Measurements from ENCODE around the gene LPIN2. TPM values are rescaled to one million over a fixed set of nuclear protein-coding genes. Genes with fewer than 3 reads are reported as not detected.

The LPIN2 gene
- total and polyA plus RNA-seq, 4 donors = 58.6 to 284 (median 103) TPM

GRCh38 chr18:2964361-2965010 lies 48.5 kb downstream of the LPIN2 start:
- Histone ChIP-seq H3K36me3 (ENCODE audit: control insufficient read depth in 4 of 4, insufficient read depth in 3 of 4, low read depth in 1 of 4, low read length in 3 of 4) (peaks cover 0 to 16% (median 7%) of the 10 kb centered on the region in 4 donors), H3K4me3 (ENCODE audit: low read depth in 1 of 3, low read length in 3 of 3) (no peak overlapping the region), H3K27ac (ENCODE audit: low read depth in 1 of 2, low read length in 2 of 2) (no peak overlapping the region), H3K27me3 (ENCODE audit: control insufficient read depth in 4 of 4, insufficient read depth in 4 of 4, low read length in 3 of 4) (no peaks in the 10 kb centered on the region), H3K9ac (ENCODE audit: low read depth in 1 of 2, low read length in 2 of 2) (no peak overlapping the region), H3K4me1 (ENCODE audit: control insufficient read depth in 4 of 4, insufficient read depth in 4 of 4, low read length in 3 of 4) (peaks cover 12 to 55% (median 41%) of the 10 kb centered on the region in 4 donors), H3K9me3 (ENCODE audit: control insufficient read depth in 4 of 4, low read length in 3 of 4) (no peaks in the 10 kb centered on the region)
- no peak for TF ChIP-seq SP1 (IDR thresholded peaks at IDR 0.05)
- DNase-seq (ENCODE audit: low spot score) = no peak
- WGBS = 92% methylated on average over 8 of the region's 8 CpGs

Small RNA genes lying within 50 kb of the gene (small RNA-seq; reads per million reads assigned to genes)
- gene RF00156 = not detected

Other genes starting within 250 kb of the LPIN2 start
- gene EMILIN2, start 166.1 kb downstream of the LPIN2 start, total RNA-seq = 1 to 10 TPM; 2.3 to 4.6 TPM
- 1 to 10 TPM in 1 of 2 donors, under 1 TPM in 1; 0.58 to 1.3 TPM for gene EMILIN2, start 166.1 kb downstream of the LPIN2 start, polyA plus RNA-seq
- 10 to 100 TPM; 10.1 to 48.4 TPM for gene MYOM1, start 206.8 kb upstream of the LPIN2 start, total RNA-seq
- 10 to 100 TPM; 21.1 to 21.6 TPM for gene MYOM1, start 206.8 kb upstream of the LPIN2 start, polyA plus RNA-seq
- gene MYL12A, start 234.7 kb upstream of the LPIN2 start, total RNA-seq = 100 to 1,000 TPM; 158 to 178 TPM
- 100 to 1,000 TPM; 181 to 314 TPM for gene MYL12A, start 234.7 kb upstream of the LPIN2 start, polyA plus RNA-seq
- gene MYL12B, start 249.0 kb upstream of the LPIN2 start, total RNA-seq = 100 to 1,000 TPM; 106 to 111 TPM
- 100 to 1,000 TPM; 200 to 303 TPM for gene MYL12B, start 249.0 kb upstream of the LPIN2 start, polyA plus RNA-seq